GM18502 (cell line): ENCODE results near the gene RNF144B.

Source experiments
- ATAC-seq: cut with Tn5 transposase; IDR thresholded peaks from one replicate; pipeline ENCODE4 v1.9.1; 2021; ENCODE audit warnings: mild to moderate bottlenecking; ENCODE audit not compliant: unreplicated experiment, poor library complexity

The RNF144B gene

DNA sequence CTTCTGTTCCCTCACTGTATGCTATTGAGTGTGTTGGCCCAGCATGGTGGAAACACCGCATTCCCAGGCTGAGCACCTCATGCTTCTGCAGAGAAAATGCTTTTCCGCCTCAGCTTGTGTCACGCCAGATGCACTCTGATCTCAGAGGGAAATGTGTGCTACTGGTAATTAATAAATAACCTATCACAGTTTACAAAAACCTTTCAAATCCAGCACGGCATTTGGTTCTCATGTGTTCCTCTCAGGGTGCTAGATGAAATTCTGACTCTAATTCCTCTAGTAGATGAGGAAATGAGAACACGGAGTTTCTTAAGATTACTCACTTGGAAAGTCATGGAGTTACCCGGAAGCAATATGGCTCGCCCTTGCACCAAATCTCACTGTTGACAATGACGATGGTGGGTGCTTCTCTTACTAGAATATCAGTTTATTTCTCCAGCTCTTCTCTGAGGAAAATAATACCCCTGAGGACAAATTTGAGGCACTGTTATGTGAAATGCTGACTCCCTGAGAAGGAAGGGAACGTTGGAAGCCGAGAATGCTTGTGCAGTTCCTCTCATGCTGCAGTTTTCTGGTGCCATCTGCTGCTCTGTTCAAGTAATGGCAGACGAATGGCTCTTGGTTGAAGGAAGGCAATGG lies 116.6 kb downstream of the RNF144B start:
- ATAC-seq: peak; percentile 89

DNA sequence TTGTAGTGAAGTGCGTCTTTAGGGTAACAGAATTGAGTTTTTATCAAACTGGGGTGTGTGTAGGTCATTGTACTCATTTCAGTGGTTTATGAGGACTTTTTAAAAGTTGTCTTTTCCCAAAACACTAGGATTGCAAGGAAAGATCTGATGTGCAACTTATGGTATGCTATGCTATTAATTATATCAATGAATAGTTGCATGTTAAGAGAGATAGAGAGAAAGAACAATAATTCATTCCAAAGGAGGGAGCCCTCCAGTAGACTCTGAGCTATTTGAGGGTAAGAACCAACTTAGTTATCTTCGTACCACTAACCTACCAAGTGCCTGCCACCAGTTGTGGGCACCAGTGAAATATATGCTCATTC lies 117.1 kb downstream of the RNF144B start:
- ATAC-seq: no peak

DNA sequence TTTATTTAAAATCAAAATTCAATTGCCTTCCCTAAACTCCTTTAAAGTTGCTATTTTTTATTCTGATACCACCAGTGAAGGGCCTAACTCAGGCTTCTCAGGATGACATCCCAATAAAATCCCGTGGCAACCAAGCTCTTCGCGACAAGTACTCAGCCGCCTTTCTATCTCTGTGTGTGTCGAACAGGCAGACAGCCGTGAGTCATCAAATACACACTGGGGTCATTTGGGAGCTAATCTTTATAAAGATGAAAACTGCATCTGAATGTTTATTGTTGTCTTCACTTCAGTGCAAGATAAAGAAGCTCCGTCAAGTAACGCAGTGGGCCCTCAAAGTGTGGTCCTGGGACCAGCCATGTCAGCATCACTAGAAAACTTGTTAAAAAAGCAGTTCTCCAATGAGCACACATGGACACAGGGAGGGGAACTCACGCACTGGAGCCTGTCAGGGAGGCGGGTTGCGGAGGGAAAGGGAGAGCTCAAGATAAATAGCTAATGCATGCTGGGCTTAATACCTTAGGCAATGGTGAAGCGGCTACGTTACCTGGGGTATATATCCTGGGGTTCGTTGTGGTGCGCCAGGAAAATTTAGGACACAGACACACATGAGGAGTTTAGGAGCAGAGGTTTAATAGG lies 119.3 kb downstream of the RNF144B start:
- ATAC-seq: no peak

DNA sequence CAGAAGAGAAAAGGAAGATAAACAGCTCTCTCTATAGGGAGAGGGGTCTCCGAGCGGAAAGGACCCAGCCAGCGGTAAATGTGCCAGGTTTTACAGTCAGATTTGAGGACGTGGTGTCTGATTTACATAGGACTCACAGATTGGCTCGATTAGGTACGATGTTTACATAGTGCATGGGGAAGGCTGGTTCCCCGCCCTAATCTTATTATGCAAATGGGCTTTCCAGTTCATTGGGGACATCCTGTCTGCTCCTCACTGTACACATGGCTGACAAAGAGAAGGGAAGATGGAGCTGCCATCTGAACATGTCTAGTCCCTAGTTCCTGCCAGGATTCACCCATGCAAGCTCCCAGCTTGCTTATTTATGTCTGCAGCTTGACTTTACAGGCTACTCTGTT lies 119.9 kb downstream of the RNF144B start:
- ATAC-seq: no peak

DNA sequence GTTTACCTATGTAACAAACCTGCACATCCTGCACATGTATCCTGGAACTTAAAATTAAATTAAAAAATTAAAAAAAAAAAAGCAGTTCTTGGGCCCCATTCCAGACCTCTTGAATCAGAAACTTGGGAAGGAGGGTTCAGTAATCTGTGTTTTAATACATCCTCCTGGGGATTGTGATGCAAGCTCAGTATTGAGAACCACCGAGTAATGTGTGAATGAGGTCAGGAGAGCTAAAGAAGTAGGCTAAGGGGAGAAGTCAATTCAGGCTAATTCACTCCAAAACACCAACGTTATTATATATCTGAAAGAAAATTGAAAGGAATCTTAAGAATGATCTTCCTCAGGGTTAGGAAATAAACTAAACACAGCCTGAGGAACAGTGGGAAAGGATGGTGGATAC lies 120.4 kb downstream of the RNF144B start:
- ATAC-seq: no peak

DNA sequence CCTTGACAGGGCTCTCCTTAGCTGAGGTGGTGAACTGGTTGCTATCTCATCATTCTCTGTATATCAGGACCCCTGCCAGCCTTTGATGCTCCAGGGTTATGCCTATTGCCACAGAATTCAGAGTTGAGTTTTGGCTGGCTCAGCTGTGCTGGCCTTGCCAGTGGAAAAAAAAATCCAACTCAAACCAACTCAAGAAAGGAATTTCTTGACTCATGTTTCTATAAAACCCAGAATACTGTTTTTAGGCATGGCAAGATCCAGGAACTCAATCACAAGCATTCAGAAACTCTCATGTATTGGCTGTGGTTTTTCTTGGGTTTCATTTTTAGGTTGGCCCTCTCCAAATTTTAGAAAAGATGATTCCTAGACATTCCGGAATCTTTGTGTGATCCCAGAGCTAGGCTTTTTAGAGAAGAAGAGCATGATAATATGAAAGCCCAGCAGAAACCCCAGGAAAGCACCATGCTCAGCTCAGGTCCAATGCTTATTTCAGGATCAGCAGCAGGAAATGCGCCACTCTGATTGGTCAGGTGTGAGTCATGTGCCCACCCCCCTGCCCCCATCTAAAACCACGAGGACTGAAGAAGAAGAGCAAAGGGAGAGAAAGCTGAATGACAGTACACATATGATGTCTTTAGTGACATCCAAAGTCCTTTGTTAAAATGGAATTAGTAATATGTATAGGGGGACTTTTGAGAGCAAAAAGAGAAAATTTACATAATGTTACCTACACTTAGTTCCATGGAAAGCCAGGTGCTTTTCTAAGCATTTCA lies 122.9 kb downstream of the RNF144B start:
- ATAC-seq: no peak

DNA sequence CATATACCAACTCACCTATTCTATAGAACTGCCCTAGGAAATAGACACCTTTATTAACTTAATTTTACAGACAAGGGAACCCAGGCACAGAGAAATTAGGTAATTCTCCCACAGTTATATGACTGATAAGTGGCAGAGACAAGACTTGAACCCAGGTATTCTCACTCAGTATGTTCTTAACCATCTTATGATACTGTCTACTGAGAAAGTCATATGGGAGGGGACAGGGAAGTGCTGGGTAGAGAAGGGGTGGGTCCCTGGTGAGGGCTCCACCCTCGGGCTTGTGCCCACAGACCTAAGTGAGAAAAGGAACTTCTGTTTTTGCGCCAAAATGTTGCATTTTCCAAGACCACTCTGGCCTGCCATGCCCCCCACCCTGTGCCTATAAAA lies 123.5 kb downstream of the RNF144B start:
- ATAC-seq: no peak

DNA sequence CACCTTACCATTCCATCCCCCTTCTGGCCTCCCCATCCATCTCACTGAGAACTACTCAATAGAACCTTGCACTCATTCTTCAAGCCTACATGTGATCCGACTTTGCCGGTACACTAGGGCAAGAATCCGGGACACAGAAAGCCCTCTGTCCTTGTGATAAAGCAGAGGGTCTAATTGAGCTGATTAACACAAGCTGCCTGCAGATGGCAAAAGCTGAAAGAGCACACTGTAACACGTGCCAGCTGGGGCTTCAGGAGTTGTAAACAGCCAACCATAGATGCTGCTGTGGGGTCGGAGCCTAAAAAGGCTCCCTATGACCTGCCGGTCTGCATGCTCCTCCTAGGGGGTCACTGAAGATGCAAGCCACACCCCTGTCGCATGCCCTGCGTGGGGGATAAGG lies 124.1 kb downstream of the RNF144B start:
- ATAC-seq: no peak

DNA sequence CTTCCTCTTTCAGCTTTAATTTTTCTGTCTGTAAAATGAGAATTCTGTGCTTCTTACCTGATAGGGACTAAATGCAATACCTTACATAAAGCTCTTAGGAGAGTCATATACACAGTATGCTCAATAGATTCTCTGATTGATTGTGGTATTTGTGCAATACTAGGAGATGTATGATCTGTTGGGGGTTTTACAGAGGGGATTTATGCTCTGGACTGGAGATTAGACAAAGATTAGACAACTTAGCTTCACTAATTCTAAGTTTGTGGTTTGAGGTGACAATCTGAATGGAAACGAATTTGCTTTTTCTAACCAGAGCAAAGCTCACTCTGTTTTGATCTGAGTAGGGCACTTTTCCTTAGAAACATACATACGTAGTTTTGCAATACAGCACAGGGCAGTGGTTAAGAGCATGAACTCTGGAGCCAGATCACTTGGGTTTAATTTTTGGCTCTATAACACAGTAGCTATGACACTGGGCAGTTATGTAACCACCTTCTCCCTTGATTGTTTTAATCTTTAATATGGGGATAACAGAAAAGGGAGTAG lies 126.2 kb downstream of the RNF144B start:
- ATAC-seq: no peak

DNA sequence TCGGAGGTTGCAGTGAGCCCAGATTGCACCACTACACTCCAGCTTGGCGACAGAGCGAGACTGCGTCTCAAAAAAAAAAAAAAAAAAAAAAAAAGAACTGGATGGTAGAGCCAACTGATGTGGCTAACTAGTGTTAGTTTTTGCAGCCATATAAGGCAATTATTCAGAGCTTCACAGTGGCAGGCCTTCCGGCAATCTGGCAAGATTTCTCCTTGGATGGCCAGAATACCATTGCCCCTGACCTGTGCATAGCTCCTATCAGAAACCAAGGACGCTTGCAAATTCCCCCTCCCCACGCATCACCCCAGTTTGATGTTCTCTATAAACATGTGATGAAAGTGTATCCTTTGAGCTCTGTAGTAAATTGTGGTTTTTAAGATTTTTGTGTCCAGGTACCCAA lies 127.0 kb downstream of the RNF144B start:
- no peak for ATAC-seq

DNA sequence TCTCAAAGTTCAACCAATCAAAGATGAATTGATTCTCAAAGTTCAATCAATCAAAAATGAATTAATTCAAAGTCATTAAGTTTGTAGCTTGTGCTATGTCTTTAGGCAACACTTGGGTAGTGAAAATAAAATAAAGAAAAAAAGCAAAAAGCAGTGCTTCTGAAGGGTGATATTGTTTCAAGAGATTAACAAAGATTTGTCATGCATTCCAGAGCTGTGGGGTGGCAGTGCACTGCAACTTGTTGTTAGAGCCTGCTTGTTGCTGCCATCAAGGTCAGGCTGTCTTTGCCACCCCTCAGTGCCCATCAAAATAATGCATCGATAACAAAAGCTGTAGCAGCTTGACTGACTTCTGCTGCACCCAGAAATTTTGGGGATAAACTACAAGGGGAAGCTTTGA lies 128.6 kb downstream of the RNF144B start:
- ATAC-seq: no peak
